Measurements from ENCODE around the gene DCAF7.

- TF ChIP-seq CTCF (IDR thresholded peaks at IDR 0.05; ENCODE audit: low read length) = no peak
- no peak for TF ChIP-seq EZH2 (optimal IDR thresholded peaks at IDR 0.05; ENCODE audit: low read depth, low read length)
These were observed 42.5 kb downstream of the DCAF7 start for GRCh38 chr17:63592797-63593196.

Data from MM.1S (cell line).